Mesothelial cell of epicardium (in vitro differentiated cells): Measurements from ENCODE around the gene NME8. TPM values are rescaled to one million over a fixed set of nuclear protein-coding genes. Genes with fewer than 3 reads are reported as not detected.

Experiments
- DNase-seq, 2 experiments: peaks; one replicate each; pipeline ENCODE4 v3.0.0; 2021; ENCODE audit warnings: low spot score in 2 of 2; ENCODE audit not compliant: unreplicated experiment in 2 of 2
- H3K27ac Mint-ChIP-seq: 2 replicates; pipeline ENCODE4 v1.8.0; 2021; ENCODE audit warnings: mixed read lengths
- H3K27me3 Mint-ChIP-seq: 2 replicates; pipeline ENCODE4 v1.8.0; 2021; ENCODE audit warnings: low read depth, mixed read lengths
- H3K36me3 Mint-ChIP-seq: 2 replicates; pipeline ENCODE4 v1.8.0; 2021; ENCODE audit warnings: mixed read lengths
- H3K4me1 Mint-ChIP-seq: 2 replicates; pipeline ENCODE4 v1.8.0; 2021; ENCODE audit warnings: mixed read lengths
- H3K4me3 Mint-ChIP-seq: 2 replicates; pipeline ENCODE4 v1.8.0; 2021; ENCODE audit warnings: mild to moderate bottlenecking, moderate library complexity, mixed read lengths
- H3K9me3 Mint-ChIP-seq: 2 replicates; pipeline ENCODE4 v1.8.0; 2021; ENCODE audit warnings: mixed read lengths
- CTCF ChIP-seq: fragments of 200-600 bp; sonication (generic); IDR thresholded peaks from one replicate; pipeline ENCODE4 v1.5.0; 2021; ENCODE audit warnings: antibody characterized with exemption; ENCODE audit not compliant: unreplicated experiment
- total RNA-seq: library from RNA; stranded (reverse); gene quantifications from 3 replicates; pipeline ENCODE4 v1.2.1, GENCODE V29; 2021

Gene NME8
- total RNA-seq, 1 donor from 2014 or later: 1.1 TPM

- Mint-ChIP-seq H3K4me3 (no peak overlapping the region), H3K4me1 (no peaks in the 10 kb centered on the region), H3K27me3 (peaks cover 7% of the 10 kb centered on the region), H3K9me3 (peaks cover 8% of the 10 kb centered on the region), H3K36me3 (no peaks in the 10 kb centered on the region), H3K27ac (no peak overlapping the region)
- no peak for TF ChIP-seq CTCF
- no peak for DNase-seq
Observed at GRCh38 chr7:37927773-37928444, 79.5 kb downstream of the NME8 start.

- H3K27me3 Mint-ChIP-seq: peaks cover under 1% of the 10 kb centered on the region
- H3K36me3 Mint-ChIP-seq: no peaks in the 10 kb centered on the region
- no peak for DNase-seq
- H3K27ac Mint-ChIP-seq: no peak overlapping the region
- H3K4me3 Mint-ChIP-seq: no peak overlapping the region
- TF ChIP-seq CTCF: no peak
- peaks cover 8% of the 10 kb centered on the region for H3K9me3 Mint-ChIP-seq
- no peaks in the 10 kb centered on the region for H3K4me1 Mint-ChIP-seq
Observed at GRCh38 chr7:37928878-37929277, 80.5 kb downstream of the NME8 start.

GRCh38 chr7:37930226-37930948, 82.0 kb downstream of the NME8 start:
- H3K36me3 Mint-ChIP-seq: no peaks in the 10 kb centered on the region
- peaks cover 3% of the 10 kb centered on the region for H3K9me3 Mint-ChIP-seq
- H3K27me3 Mint-ChIP-seq: no peaks in the 10 kb centered on the region
- no peaks in the 10 kb centered on the region for H3K4me1 Mint-ChIP-seq
- no peak overlapping the region for H3K4me3 Mint-ChIP-seq
- no peak for DNase-seq
- H3K27ac Mint-ChIP-seq: peak overlapping the region; percentile 44
- no peak for TF ChIP-seq CTCF

- Mint-ChIP-seq H3K9me3 (peaks cover 18% of the 10 kb centered on the region), H3K27ac (no peak overlapping the region), H3K4me3 (no peak overlapping the region), H3K4me1 (no peaks in the 10 kb centered on the region), H3K27me3 (no peaks in the 10 kb centered on the region), H3K36me3 (peaks cover 10% of the 10 kb centered on the region)
- no peak for DNase-seq
- no peak for TF ChIP-seq CTCF
Observed at GRCh38 chr7:37932543-37932942, 84.1 kb downstream of the NME8 start.

GRCh38 chr7:37933018-37933566, 84.7 kb downstream of the NME8 start:
- no peak for DNase-seq
- H3K27me3 Mint-ChIP-seq: no peaks in the 10 kb centered on the region
- no peak overlapping the region for H3K4me3 Mint-ChIP-seq
- H3K4me1 Mint-ChIP-seq: no peaks in the 10 kb centered on the region
- peaks cover 10% of the 10 kb centered on the region for H3K36me3 Mint-ChIP-seq
- no peak for TF ChIP-seq CTCF
- no peak overlapping the region for H3K27ac Mint-ChIP-seq
- H3K9me3 Mint-ChIP-seq: peaks cover 18% of the 10 kb centered on the region
